HG03064 (cell line): Measurements from ENCODE around the gene RMND1.
A peak's percentile ranks its signal among the peaks of the same experiment; 100 is the strongest.

Source experiments
- ATAC-seq: cut with Tn5 transposase; IDR thresholded peaks from one replicate; pipeline ENCODE4 v1.9.1; 2021; ENCODE audit warnings: low read depth; ENCODE audit not compliant: unreplicated experiment

The RMND1 gene

DNA sequence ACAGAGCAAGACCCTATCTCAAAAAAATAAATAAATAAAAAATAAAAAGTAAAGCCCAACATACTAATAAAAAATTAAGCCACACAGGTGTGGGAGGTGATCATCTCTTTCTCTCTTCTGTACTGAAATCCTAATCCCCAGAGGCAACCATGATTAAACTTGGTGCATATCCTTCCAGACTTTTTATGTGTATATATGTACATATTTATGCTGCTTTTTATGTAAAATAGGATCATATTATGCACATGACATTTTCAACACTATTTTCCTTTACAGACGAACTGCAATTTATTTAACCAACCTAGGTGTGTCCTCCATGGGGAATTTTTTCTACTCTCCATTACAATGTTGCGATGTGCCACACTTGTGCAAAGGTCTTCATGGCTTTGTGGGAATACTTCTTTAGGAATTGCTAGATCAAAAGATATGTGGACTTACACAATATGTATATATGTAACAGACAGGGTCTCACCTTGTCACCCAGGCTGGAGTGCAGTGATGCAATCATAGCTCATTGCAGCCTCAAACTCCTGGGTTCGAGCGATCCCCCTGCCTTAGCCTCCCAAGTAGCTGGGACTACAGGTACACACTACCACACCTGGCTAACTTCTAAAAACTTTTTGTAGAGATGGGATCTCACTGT lies 23.7 kb downstream of the RMND1 start:
- ATAC-seq = no peak

DNA sequence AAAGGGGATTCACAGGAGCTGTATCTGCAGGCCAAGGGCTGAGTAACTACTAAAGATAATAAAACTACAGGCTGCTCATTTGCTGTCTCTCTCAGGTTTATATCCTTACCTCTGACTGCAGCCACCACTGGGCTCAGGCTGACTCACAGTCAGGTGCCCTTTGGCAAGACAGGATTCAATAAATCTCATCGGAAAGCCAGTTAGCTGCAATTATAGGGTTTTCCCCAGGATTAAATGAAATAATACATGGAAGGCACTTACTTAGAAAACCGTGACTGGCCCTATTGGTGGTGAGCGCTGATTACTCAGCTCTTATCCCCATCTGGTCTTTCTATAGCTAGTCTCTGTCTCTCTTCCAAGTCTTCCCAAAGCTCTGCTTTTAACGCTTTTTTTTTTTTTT lies 26.4 kb downstream of the RMND1 start:
- no peak for ATAC-seq

DNA sequence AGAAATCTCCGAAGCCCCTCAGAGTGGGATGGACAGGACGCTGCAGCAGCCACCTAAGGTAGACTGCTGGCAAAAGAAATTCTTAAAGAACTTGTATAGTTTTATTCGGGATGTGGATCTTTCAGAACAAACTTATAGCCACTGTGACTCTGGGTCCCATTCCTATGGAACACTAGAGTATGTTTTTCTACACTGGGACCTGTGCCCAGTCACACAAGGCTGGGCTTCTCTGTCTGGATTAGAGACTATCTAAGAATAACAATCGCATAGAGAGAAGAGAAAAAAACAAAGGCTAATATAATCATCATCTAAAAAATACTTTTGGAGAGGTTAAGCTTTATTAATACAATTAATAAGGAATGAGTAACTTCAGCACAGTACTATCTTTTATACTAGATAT lies 28.9 kb downstream of the RMND1 start:
- ATAC-seq = no peak

DNA sequence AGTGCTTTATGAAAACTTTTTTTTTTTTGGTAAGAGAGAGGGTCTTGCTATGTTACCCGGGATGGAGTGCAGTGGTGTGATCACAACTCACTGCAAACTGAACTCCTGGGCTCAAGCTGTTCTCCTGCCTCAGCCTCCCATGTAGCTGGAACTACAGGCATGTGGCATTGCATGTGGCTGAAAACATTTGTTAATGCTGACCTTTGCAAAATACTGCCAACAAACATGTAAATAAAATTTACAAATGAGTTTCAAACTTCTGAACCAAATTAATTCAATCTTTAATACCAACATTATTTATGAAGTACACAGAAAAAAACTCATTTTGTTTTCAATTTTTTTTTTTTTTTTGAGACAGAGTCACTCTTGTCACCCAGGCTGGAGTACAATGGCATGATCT lies 34.4 kb downstream of the RMND1 start:
- ATAC-seq = no peak

DNA sequence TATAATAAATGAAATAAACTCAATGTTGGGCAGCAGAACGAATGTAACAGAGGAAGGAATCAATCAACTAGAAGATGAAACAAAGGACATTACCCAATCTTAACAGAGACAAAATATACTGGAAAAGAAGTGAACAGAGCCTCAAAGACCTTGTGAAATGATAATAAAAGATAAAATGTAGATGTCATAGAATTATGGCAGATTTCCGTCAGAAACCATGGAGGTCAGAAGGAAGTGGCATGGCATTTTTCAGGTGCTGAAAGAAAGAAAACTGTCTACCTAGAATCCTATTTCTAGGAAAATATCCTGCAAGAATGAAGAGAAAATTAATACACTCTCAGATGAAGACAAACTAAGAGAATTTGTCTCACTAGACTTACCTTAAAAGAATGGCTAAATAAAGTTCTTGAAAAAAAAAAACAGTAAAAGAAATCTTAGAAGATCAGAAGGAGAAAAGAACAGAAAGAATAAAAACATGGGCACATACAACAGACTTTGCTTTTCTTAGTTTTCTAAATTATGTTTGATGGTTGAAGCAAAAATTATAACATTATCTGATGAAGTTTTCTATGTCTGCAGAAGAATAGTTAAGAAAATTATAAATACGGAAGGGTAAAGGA lies 37.2 kb downstream of the RMND1 start:
- no peak for ATAC-seq

DNA sequence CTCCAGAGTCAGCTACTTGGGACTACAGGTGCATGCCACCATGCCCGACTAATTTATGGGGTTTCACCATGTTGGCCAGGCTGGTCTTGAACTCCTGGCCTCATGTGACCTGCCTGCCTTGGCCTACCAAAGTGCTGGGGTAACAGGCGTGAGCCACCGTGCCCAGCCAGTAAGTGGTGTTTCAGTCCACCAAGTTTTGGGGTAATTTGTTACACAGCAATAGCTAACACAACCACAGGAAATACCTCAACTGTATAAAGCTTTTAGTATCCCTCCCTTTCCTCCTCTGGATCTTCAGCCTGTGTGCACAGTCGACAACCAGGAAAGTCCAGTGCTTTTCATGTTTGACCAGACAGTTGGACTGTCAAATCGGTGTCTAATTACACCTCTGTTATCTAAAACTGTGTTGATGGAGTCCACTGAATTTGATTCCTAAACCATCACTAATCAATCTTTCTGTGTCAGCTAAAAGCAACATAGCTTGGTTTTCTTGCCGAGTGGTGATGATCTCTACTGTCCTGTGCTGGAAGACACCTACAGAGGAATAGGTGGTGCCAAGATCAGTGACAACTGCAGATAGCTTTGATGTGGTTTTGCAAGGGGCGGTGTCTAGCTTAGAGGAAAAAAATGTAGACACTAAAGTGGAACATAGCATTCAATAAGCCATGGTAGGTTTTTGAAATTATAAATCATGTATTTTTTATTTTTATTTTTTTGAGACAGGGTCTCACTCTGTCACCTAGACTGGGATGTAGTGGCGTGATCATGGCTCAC lies 38.4 kb downstream of the RMND1 start:
- ATAC-seq = no peak

DNA sequence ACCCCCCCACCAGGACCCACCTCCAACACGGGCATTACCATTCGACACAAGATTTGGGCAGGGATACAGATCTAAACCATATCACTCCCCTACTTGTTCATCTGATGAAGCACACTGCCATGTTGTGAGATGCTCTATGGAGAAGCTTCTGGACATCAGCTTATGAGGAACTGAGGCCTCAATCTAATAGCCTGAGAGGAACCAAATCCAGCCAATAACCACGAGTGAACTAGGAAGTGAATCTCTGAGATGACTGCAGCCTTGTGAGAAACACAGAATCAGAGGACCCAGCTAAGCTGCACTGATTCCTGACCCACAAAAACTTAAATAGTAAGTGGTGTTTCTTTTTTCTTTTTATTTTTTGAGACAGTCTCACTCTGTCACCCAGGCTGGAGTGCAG lies 39.0 kb downstream of the RMND1 start:
- ATAC-seq = no peak

DNA sequence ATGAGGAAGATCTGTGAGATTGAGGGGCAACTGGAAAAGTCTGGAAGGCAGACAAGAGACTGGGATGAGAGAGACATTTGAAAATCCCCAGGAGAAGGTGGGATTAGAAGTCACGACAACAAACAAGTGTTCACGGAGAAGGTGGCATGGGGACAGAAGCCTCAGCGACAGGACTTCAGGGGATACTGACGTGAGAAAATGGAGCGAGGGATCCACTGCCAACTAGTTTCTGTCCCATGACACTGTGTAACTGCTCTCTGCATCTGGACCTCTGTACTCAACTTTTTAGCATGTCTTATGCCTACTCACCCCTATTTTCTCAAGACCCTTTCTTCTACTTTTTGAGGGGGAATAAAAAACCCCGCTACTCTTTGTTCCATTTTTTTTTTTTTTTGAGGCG lies 42.2 kb downstream of the RMND1 start:
- ATAC-seq = no peak

DNA sequence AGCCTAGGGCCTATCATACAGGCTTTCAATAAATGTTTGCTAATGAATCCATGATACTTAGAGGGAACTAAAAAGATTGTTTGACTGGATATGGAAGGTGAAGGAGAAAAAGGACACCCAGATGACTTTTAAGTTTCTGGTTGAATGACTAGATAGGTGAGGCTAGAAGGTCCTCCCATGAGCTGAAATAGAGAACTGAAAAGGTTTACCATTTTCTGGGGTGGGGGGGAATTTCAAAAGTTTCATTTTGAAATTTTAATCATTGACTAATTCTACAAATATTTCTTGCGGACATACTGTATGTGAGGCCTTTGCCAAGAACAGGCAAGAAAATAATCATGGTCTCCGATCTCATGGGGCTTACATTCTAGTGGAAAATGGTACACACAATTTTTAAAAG lies 42.7 kb downstream of the RMND1 start:
- ATAC-seq = peak; percentile 45

DNA sequence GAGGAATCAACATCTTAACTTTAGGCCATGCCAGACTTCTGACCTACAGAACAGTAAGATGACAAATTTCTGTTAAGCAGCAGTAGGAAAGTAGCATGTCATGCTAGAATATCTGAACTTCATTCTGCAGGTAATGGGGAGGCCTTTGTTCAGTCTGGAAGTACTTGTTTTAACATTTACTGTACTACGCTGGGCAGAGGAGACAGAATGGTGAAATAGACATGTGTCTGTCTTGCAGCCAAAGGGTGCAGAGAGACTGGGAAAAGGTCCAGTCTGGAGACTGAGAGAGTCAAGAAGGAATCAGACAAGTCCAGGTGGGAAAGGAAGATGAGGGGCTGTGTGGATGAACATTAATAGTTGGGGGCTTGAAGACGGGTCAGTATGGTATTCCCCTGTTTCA lies 43.1 kb downstream of the RMND1 start:
- peak; percentile 24 for ATAC-seq

DNA sequence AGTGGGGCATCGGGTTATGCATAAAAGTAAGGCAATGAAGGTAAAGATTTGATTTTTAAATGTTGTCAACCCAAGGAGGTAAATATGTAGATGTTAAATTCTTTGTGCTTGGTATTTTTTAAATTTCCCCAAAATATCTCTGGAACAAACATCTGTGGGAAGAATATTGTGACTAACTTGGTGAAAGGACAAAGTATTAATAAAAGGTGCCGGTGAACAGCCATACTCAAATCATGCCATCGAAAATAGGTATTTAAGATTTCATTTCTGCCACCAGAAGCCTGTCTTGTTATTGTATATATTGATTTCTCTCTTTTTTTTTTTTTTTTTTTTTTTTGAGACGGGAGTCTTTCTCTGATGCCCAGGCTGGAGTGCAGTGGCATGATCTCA lies 48.0 kb downstream of the RMND1 start:
- no peak for ATAC-seq

DNA sequence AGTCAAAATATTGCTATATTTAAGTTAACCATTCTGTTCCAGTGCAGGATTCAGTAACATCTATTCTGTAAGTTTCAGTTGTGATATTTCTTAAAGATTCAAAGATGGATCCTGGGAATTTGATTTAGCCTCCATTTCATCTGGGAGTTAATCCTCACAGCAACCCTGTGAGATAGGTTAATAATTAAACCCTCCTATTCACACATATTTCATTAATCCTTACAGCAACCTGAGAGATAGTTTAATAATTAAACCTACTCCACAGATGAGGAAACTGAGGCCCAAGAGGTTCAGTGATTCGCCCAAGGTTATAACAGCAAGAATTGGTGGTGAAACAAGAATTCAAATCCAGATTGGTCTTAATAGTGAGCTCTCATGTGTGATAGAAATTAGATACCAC lies 49.7 kb downstream of the RMND1 start:
- no peak for ATAC-seq

DNA sequence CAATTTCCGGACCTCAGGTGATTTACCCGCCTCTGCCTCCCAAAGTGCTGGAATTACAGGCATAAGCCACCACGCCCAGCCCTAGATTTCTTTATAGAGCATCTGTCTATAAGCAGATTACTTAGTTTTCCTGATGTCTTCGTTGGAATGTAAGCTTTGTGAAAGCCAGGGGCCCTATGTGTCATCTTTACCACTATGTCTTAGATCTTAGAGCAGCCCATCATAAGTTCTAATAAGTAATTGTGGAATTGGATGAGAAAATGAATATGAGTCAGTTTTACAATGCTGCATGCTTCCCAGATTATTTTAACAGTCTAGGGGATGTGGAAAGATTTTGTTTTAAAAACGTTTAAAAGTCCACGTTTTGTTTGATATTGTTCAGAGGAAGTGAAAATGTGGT lies 51.5 kb downstream of the RMND1 start:
- no peak for ATAC-seq

DNA sequence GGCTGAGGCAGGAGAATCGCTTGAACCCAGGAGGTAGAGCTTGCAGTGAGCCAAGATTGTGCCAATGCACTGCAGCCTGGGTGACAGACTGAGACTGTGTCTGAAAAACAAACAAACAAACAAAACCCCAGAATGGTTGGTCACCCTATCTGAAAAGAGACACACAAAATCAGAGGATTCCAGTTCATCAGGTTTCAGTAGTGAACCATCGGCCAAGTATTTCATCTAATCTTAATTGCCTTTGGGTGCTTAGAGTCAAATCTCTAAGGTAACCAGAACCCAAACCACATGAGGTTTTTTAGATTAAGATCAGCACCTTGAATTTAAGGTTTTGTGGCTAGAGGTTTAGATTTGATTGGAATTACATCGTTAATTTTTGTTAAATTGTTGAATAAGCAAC lies 52.2 kb downstream of the RMND1 start:
- ATAC-seq = no peak

DNA sequence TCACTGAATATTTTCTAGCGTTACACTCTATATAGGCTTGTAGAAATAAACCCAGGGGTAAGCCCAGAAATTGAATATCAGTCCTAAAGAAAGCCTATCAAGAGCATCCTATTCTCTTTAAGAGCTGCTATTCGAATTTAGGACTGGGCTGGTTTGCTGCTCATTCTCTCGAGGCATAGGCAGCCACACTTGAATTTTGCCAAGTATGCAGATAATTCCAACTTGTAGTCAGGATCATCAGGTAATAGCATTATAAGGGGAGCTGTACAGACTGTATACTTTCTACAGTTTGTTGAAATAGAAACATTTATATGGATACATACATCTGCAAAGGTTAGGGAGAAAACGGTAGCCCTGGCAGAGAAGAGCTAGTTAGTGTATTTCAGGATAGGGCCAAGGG lies 58.5 kb downstream of the RMND1 start:
- ATAC-seq = no peak

DNA sequence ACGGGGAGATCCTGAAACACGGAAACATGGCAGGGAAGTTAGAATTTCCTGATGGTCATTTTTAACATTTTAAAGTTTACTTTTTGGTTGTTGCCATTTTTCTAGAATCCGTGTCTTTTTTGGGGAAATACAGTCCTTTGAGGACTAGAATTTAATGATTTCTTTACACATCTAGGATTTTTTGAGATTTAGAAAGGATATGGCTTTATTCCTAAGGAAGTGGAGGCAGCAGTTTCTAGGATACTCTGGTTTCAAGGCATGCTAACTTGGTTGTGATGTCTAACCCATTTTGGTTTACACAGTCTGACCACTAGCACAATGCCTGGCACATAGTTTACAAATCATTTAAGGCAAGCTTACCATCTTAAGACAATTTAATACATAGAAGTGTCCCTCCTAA lies 59.5 kb downstream of the RMND1 start:
- ATAC-seq = no peak

DNA sequence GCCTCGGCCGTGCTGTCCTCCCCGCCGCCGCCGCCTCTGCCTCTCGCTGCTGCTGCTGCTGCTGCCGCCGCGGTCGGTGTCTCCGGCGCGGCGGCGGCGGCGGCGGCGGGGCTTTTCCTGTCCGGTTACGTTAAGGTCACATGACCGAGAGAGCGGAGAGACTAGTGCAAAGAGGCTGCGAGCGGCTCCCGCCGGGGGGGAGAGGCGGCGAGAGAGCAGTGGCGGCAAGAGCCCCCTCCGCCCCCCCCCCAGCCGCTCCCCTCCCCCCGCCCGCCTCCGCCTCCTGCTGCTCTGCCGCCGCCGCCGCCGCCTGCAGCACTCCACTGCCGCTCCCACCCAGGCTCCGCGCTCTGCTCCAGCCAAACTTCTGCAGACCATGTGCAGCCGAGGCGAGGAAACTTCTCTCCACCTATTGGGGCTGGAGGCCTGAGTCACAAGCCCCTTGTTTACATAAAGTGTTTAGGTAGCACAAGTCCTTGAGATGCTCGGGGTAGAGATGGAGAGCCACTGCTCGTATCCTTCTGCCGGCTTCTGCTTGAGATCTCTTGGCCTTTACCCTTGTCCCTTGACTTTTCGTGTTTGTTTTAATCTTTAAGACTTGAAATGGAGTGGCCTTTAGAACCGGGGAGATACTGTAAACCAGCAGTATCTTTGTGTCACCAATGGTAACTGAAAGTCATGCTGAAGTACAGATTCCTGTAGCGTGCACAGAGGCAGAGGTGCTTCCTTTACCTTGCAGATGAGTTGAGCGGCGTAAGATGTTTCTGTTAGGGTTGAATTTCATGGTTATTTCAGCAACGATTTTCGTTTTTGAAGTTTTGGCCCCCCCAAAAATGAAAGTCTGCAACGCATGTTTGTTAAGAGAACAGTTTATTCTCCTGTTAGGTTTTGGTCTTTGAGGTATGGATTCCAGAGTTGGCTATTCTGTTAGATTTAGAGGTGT lies 60.2 kb downstream of the RMND1 start, which contains the start of gene ZBTB2:
Gene ZBTB2 (minus strand): TSS at position 89 of the 943 bp plus-strand sequence. CDS start 17,922 bp downstream, outside the sequence.
- ATAC-seq = peak; percentile 12

DNA sequence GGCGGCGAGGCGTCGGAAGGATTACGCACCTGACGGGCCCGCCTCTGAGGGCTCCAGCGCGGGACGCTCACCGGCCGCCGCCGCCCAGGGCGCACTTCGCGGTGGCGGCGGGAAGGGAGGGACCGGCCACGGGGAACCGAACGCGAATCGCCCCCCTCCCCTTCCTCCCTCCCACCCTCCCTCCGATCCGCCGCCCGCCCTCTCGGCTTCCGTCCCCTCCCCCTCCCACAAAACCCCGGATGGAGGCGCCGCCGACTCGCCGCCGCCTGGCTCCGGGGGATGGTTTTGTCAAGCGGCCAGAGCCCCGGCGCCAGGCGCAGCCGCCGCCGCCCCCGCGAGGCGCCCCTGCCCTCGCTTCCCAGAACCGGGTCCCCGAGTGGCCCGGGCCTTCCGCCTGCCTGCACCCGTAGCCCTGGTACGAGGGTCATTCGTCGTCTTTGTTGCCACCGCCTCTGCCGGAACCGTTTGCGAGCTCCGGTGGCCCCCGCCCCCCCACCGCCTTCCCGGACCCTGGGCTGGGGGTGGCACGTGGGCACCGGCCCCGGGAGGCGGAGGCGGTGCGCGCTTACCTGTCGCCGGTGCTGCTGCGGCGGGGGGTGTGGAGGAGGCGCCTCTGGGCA lies 61.0 kb downstream of the RMND1 start:
- ATAC-seq = peak; percentile 13

DNA sequence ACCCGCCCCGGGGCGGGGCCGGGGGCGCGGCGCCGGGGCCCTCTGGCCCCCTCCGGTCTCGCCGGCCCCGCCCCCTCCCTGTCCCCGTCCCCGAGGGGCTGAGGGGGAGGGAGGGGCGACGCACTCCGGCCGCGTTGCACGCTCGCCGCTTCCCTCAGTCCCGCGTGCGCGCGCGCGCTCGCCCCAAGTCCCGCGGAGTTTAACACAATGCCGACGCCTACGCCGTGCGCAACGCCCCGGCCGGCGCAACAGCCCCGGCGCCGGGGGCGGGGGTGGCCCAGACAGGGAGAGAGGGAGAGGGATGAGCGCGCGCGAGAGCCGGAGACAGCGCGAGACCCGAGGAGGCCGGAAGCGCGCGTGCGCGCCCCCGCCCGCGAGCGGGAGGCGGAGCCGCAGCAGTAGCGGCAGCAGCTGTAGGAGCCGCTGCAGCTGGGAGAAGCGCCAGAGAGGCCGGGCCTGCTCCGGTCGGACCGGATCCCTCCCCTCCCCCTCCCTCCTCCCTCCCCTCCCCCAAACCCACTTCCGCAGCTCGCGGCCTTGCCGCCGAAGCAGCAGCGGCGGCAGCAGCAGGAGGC lies 61.6 kb downstream of the RMND1 start:
- ATAC-seq = peak; percentile 79
